K562 (cell line): ENCODE measurements around the gene LRMDA. TPM values are rescaled to one million over a fixed set of nuclear protein-coding genes. Genes with fewer than 3 reads are reported as not detected.

Source experiments
- ATF1 ChIP-seq, 2 experiments: fragments of 450-650 bp in 1 of 2; IDR thresholded peaks; 2 replicates each; pipeline ENCODE4 v1.6.1; 2016; ENCODE audit warnings: missing compliant biosample characterization in 1 of 2, missing genetic modification characterization in 1 of 2
- ATF6 ChIP-seq: sonication (generic); formaldehyde crosslinking; IDR thresholded peaks from 2 replicates; pipeline ENCODE4 v1.4.0; 2020; ENCODE audit warnings: mild to moderate bottlenecking, missing genetic modification reagents
- BRD9 ChIP-seq: fragments of 450-650 bp; IDR thresholded peaks from 2 replicates; pipeline ENCODE4 v1.6.1; 2018; ENCODE audit warnings: low read depth; ENCODE audit not compliant: partially characterized antibody
- CCNT2 ChIP-seq: IDR thresholded peaks from 2 replicates; pipeline ENCODE4 v1.6.1; 2011; ENCODE audit warnings: borderline replicate concordance, low read depth, mild to moderate bottlenecking, moderate library complexity, mixed read lengths, low read length; ENCODE audit not compliant: insufficient read length; ENCODE audit errors: extremely low read depth
- ESRRB ChIP-seq: fragments of 250-450 bp; sonication (Bioruptor Pico); IDR thresholded peaks from 2 replicates; pipeline ENCODE4 v1.5.0; 2020; ENCODE audit warnings: mild to moderate bottlenecking, moderate library complexity, borderline replicate concordance
- ETV5 ChIP-seq: sonication (generic); formaldehyde crosslinking; IDR thresholded peaks from 2 replicates; pipeline ENCODE4 v1.4.0; 2020; ENCODE audit warnings: low read depth, mild to moderate bottlenecking, missing genetic modification reagents
- L3MBTL2 ChIP-seq: fragments of 450-650 bp; IDR thresholded peaks from 2 replicates; pipeline ENCODE4 v1.6.1; 2016; ENCODE audit warnings: mild to moderate bottlenecking, moderate library complexity
- MAZ ChIP-seq, 2 experiments: fragments of 450-650 bp in 1 of 2; sonication (generic) in 1 of 2; formaldehyde crosslinking; IDR thresholded peaks in 1 of 2; conservative IDR thresholded peaks in 1 of 2; 2 replicates each; pipeline versions ENCODE4 v1.4.0 to v1.5.0; 2020; ENCODE audit warnings: mild to moderate bottlenecking in 1 of 2, missing genetic modification reagents in 1 of 2
- NFXL1 ChIP-seq: fragments of 450-650 bp; formaldehyde crosslinking; IDR thresholded peaks from 2 replicates; pipeline ENCODE4 v1.4.0; 2021; ENCODE audit warnings: mild to moderate bottlenecking
- POLR2H ChIP-seq: IDR thresholded peaks from 2 replicates; pipeline ENCODE4 v1.6.1; 2016; ENCODE audit warnings: missing genetic modification characterization, low read depth, mild to moderate bottlenecking, control low read depth, missing compliant biosample characterization, moderate library complexity
- SAFB2 ChIP-seq: fragments of 200-400 bp; formaldehyde crosslinking; IDR thresholded peaks from 2 replicates; pipeline ENCODE4 v1.6.1; 2018; ENCODE audit warnings: borderline replicate concordance, low read length, low read depth, moderate library complexity; ENCODE audit not compliant: severe bottlenecking
- SIRT6 ChIP-seq: IDR thresholded peaks from one replicate; pipeline ENCODE4 v1.6.1; 2012; ENCODE audit warnings: low read depth, mild to moderate bottlenecking, control low read depth, inconsistent platforms, low read length, moderate library complexity
- SP2 ChIP-seq: IDR thresholded peaks from 2 replicates; pipeline ENCODE4 v1.6.1; 2011; ENCODE audit warnings: mild to moderate bottlenecking, low read depth, low read length, moderate library complexity; ENCODE audit not compliant: poor library complexity, severe bottlenecking; ENCODE audit errors: extremely low read depth
- ZNF175 ChIP-seq: fragments of 200-800 bp; sonication (Bioruptor generic); IDR thresholded peaks from 2 replicates; pipeline ENCODE4 v1.6.1; 2016; ENCODE audit warnings: low read depth, mild to moderate bottlenecking, missing genetic modification characterization, missing compliant biosample characterization
- ZNF512 ChIP-seq: IDR thresholded peaks from 2 replicates; pipeline ENCODE4 v1.6.1; 2016; ENCODE audit warnings: missing genetic modification characterization, missing compliant biosample characterization
- polyA plus RNA-seq, 8 experiments: library from polyadenylated mRNA; depleted of rRNA in 4 of 8; stranded (reverse) in 5 of 8; unstranded in 3 of 8; fragments of >200 nt; fragmentation: Nextera tagmentation in 2 of 8; fragmentation: Illumina TruSeq in 1 of 8; extraction: Ambion mirVana in 2 of 8; extraction: Trizol in 1 of 8; gene quantifications; 2 replicates each; pipeline versions ENCODE4 v1.2.1 to v1.2.3, GENCODE V29; 2011 to 2014; ENCODE audit warnings: inconsistent platforms in 1 of 8, missing spikeins in 1 of 8
- total RNA-seq, 7 experiments: library from RNA; depleted of rRNA in 6 of 7; stranded (reverse); fragments of >200 nt in 6 of 7; fragmentation: Illumina TruSeq in 2 of 7; extraction: Trizol in 2 of 7; gene quantifications; 2 replicates each; pipeline versions ENCODE4 v1.2.1 to v1.2.3, GENCODE V29; 2011 to 2021; ENCODE audit warnings: low replicate concordance in 1 of 7
- TF ChIP-seq, protein P1 (sequence below), 3 experiments: IDR thresholded peaks in 2 of 3; conservative IDR thresholded peaks in 1 of 3; 2 replicates each; pipeline ENCODE4 v1.5.1; 2011 to 2012; ENCODE audit warnings: low read length in 3 of 3, mild to moderate bottlenecking in 3 of 3, control low read depth in 2 of 3, improper control_type of control experiment in 1 of 3, inconsistent platforms in 1 of 3, low read depth in 1 of 3, mixed read lengths in 1 of 3, moderate library complexity in 1 of 3; ENCODE audit not compliant: insufficient read depth in 2 of 3
- TF ChIP-seq, protein P2 (sequence below): fragments of 450-650 bp; formaldehyde crosslinking; IDR thresholded peaks from 2 replicates; pipeline ENCODE4 v1.4.0; 2022; ENCODE audit warnings: mild to moderate bottlenecking, moderate library complexity

The LRMDA gene
- total and polyA plus RNA-seq, 9 of the 15 experiments (the other 6 are each of a cell fraction or from before 2014, with no cell fraction given), result 0.25 TPM; not detected in 8

GRCh38 chr10:75407713-75408508, 23.5 kb upstream of the LRMDA start (continued):
- no peak for TF ChIP-seq POLR2H (tag)
- TF ChIP-seq SP2, result no peak
- TF ChIP-seq MAZ (CRISPR knock-in tag; conservative IDR thresholded peaks at IDR 0.05 in 1 of 2, IDR thresholded peaks at IDR 0.05 in 1 of 2), result peak in 1 of 2 experiments; percentile 49; a peak in 2 of 4 replicates
- TF ChIP-seq ZNF175, result no peak
- TF ChIP-seq, protein P1, sequence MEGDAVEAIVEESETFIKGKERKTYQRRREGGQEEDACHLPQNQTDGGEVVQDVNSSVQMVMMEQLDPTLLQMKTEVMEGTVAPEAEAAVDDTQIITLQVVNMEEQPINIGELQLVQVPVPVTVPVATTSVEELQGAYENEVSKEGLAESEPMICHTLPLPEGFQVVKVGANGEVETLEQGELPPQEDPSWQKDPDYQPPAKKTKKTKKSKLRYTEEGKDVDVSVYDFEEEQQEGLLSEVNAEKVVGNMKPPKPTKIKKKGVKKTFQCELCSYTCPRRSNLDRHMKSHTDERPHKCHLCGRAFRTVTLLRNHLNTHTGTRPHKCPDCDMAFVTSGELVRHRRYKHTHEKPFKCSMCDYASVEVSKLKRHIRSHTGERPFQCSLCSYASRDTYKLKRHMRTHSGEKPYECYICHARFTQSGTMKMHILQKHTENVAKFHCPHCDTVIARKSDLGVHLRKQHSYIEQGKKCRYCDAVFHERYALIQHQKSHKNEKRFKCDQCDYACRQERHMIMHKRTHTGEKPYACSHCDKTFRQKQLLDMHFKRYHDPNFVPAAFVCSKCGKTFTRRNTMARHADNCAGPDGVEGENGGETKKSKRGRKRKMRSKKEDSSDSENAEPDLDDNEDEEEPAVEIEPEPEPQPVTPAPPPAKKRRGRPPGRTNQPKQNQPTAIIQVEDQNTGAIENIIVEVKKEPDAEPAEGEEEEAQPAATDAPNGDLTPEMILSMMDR (IDR thresholded peaks at IDR 0.05 in 2 of 3, conservative IDR thresholded peaks at IDR 0.05 in 1 of 3; ENCODE audit: insufficient read depth in 2 of 3, low read depth in 1 of 3, low read length in 3 of 3), result peak in 2 of 3 experiments; percentile 9 to 13; a peak in 1 of 6 replicates
- no peak for TF ChIP-seq ETV5 (CRISPR knock-in tag)
- TF ChIP-seq BRD9, result no peak
- TF ChIP-seq CCNT2, result peak; percentile 25
- TF ChIP-seq ZNF512 (tag), result no peak
- no peak for TF ChIP-seq ESRRB
- TF ChIP-seq L3MBTL2, result peak; percentile 26; the same call in 1 of the 2 replicates
- TF ChIP-seq NFXL1 (CRISPR knock-in tag), result no peak
- TF ChIP-seq, protein P2, sequence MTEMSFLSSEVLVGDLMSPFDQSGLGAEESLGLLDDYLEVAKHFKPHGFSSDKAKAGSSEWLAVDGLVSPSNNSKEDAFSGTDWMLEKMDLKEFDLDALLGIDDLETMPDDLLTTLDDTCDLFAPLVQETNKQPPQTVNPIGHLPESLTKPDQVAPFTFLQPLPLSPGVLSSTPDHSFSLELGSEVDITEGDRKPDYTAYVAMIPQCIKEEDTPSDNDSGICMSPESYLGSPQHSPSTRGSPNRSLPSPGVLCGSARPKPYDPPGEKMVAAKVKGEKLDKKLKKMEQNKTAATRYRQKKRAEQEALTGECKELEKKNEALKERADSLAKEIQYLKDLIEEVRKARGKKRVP (CRISPR knock-in tag), result no peak
- no peak for TF ChIP-seq SIRT6
- TF ChIP-seq SAFB2, result no peak
- 0 out of 2 replicates have a peak, but pooled peaks have one; percentile 18 for TF ChIP-seq ATF1 (CRISPR knock-in tag; IDR thresholded peaks at IDR 0.05)
- TF ChIP-seq ATF1 (tag; IDR thresholded peaks at IDR 0.05), result peak; percentile 28; the same call in 1 of the 2 replicates
- TF ChIP-seq ATF6 (CRISPR knock-in tag), result no peak
